Measurements from ENCODE around the gene C10orf90. TPM values are rescaled to one million over a fixed set of nuclear protein-coding genes. Genes with fewer than 3 reads are reported as not detected.

The C10orf90 gene
- total and polyA plus RNA-seq, 2 of the 8 experiments (the other 6 are each of a cell fraction or from before 2014, with no cell fraction given) = 0.21 TPM; not detected in 1

DNA sequence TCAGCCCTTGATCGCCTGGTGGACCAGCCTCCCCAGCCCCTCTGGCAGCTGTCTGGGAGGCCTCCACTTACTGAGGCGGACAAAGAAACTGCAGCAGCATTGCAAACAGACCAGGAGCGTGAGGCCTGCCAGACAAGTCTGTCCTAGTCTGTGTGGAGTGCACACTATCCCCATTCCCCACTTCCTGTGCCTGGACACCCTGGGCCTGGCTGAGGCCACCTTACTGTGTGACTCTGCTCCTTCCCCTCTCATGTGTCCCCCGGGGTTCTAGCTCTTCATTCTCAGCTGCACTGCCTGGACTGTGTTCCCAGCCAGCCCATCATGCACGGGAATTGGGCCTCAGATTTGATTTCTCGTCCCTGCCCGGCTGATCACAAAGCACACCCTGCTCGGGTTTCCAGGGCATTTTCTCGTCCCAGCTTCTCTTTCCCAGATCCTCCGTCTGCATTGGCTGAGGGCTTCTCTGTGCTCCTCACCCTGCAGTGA is 16.7 kb upstream of the C10orf90 start:
- H2AK5ac ChIP-seq (ENCODE audit: low read depth, low read length) = no peak overlapping the region
- FAIRE-seq (no peak), DNase-seq (ENCODE audit: low read depth in 1 of 2, low spot score in 2 of 2) (no peak)
- peak overlapping the region; percentile 80; the same call in 1 of the 2 replicates for H2BK12ac ChIP-seq (ENCODE audit: low read depth, low read length)
- no peak overlapping the region for H3K9ac ChIP-seq (replicated peaks in 1 of 4; ENCODE audit: extremely low read depth in 1 of 4, low read depth in 3 of 4, low read length in 3 of 4)
- whole genome bisulfite sequencing, 2 experiments (ENCODE audit: extremely low coverage in 1 of 2, insufficient coverage in 1 of 2, insufficient read length in 1 of 2, insufficient replicate concordance in 2 of 2, low coverage in 1 of 2, low lambda C conversion rate in 2 of 2, missing lambda C conversion rate in 1 of 2) = 63% methylated on average over 10 of the region's 10 CpGs; no CpG with 5 or more reads in 1 of the 2 experiments
- H3K27ac ChIP-seq (ENCODE audit: low read depth, low read length) = no peak overlapping the region
- H2BK5ac ChIP-seq (ENCODE audit: low read depth, low read length) = no peak overlapping the region; the same call in 1 of the 2 replicates
- POLR2A ChIA-PET (ENCODE audit: partially characterized antibody) = no interaction called here
- H2BK20ac ChIP-seq (ENCODE audit: low read length) = no peak overlapping the region
- H3K4ac ChIP-seq (replicated peaks; ENCODE audit: insufficient read length, low read depth, low read length) = no peak overlapping the region
- H3K9me3 ChIP-seq (ENCODE audit: insufficient read depth in 2 of 2, low read depth in 1 of 2, low read length in 1 of 2) = peaks cover 3 to 6% of the 10 kb centered on the region in 2 experiments; a peak in 3 of 4 replicates
- H2BK120ac ChIP-seq (replicated peaks; ENCODE audit: low read depth, low read length) = peak overlapping the region; percentile 79
- no peak overlapping the region for H3K4me3 ChIP-seq (ENCODE audit: extremely low read depth in 1 of 4, insufficient read depth in 2 of 4, low read depth in 3 of 4, low read length in 4 of 4)
- no peak overlapping the region for H3K14ac ChIP-seq (ENCODE audit: insufficient read length)
- peak overlapping the region; percentile 38 for H4K91ac ChIP-seq (replicated peaks; ENCODE audit: insufficient read length, low read length)
- no peaks in the 10 kb centered on the region for H3K79me2 ChIP-seq (ENCODE audit: control insufficient read depth in 1 of 2, insufficient read depth in 2 of 2, low read length in 2 of 2)
- H3K56ac ChIP-seq (replicated peaks; ENCODE audit: insufficient read length, low read depth, low read length) = no peak overlapping the region
- H3K23me2 ChIP-seq (ENCODE audit: low read depth, low read length) = no peaks in the 10 kb centered on the region; the same call in 1 of the 2 replicates
- H3K18ac ChIP-seq (ENCODE audit: extremely low read depth, low read length) = no peak overlapping the region; the same call in 1 of the 2 replicates
- H3K4me2 ChIP-seq (ENCODE audit: insufficient read depth in 1 of 2, low read depth in 2 of 2, low read length in 2 of 2) = peak overlapping the region in 1 of 2 experiments; percentile 14; a peak in 1 of 4 replicates
- 0 out of 2 replicates have a peak overlapping the region, but pooled peaks have one; percentile 72 for H2BK15ac ChIP-seq (ENCODE audit: low read length)
- H3K79me1 ChIP-seq (ENCODE audit: low read depth, low read length) = no peaks in the 10 kb centered on the region
- TF ChIP-seq MAFK (IDR thresholded peaks at IDR 0.05; ENCODE audit: low read depth, low read length) (no peak), EZH2 (IDR thresholded peaks at IDR 0.05; ENCODE audit: low read depth, low read length, severe bottlenecking) (no peak), SUZ12 (IDR thresholded peaks at IDR 0.05; ENCODE audit: low read length) (no peak), KDM4A (IDR thresholded peaks at IDR 0.05; ENCODE audit: low read depth, low read length, severe bottlenecking) (no peak), SIX5 (IDR thresholded peaks at IDR 0.05; ENCODE audit: low read depth, low read length) (no peak), RBBP5 (IDR thresholded peaks at IDR 0.05; ENCODE audit: borderline replicate concordance, low read depth, low read length) (no peak), SAP30 (IDR thresholded peaks at IDR 0.05; ENCODE audit: insufficient read depth, insufficient replicate concordance, low read length) (no peak), CBX5 (IDR thresholded peaks at IDR 0.05; ENCODE audit: low read depth, low read length) (no peak)
- TF ChIP-seq, protein P1, sequence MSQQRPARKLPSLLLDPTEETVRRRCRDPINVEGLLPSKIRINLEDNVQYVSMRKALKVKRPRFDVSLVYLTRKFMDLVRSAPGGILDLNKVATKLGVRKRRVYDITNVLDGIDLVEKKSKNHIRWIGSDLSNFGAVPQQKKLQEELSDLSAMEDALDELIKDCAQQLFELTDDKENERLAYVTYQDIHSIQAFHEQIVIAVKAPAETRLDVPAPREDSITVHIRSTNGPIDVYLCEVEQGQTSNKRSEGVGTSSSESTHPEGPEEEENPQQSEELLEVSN (IDR thresholded peaks at IDR 0.05) = no peak
- TF ChIP-seq, protein P2, sequence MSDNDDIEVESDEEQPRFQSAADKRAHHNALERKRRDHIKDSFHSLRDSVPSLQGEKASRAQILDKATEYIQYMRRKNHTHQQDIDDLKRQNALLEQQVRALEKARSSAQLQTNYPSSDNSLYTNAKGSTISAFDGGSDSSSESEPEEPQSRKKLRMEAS (IDR thresholded peaks at IDR 0.05) = no peak
- no peaks in the 10 kb centered on the region for H4K20me1 ChIP-seq (replicated peaks in 1 of 2; ENCODE audit: control insufficient read depth in 1 of 2, insufficient read depth in 2 of 2, low read length in 2 of 2)
- CTCF ChIA-PET (ENCODE audit: partially characterized antibody) = interaction anchor here (0.8 to 1.4 kb wide), 2 partner anchors 13 to 75 kb away, joined by 3 to 4 read pairs; no protein-coding TSS in a partner anchor
- no peaks in the 10 kb centered on the region for H3K27me3 ChIP-seq (replicated peaks in 1 of 4; ENCODE audit: control insufficient read depth in 3 of 4, extremely low read depth in 1 of 4, insufficient read depth in 3 of 4, low read length in 3 of 4)
- no peak overlapping the region for H3K23ac ChIP-seq (ENCODE audit: insufficient read length)
- no peak overlapping the region for H4K5ac ChIP-seq (ENCODE audit: insufficient read length, low read depth, low read length)
- H3K4me1 ChIP-seq (replicated peaks in 1 of 4; ENCODE audit: control insufficient read depth in 3 of 4, insufficient read depth in 4 of 4, low read length in 3 of 4) = peaks cover 0 to 10% (median 4%) of the 10 kb centered on the region in 4 experiments; a peak in 4 of 7 replicates
- H3K36me3 ChIP-seq (ENCODE audit: control insufficient read depth in 2 of 4, insufficient read depth in 4 of 4, low read length in 3 of 4) = no peaks in the 10 kb centered on the region
- H4K8ac ChIP-seq (ENCODE audit: extremely low read depth, insufficient read depth, low read length) = peak overlapping the region; percentile 87
- peak overlapping the region; percentile 97 for H2AFZ ChIP-seq (ENCODE audit: low read length)

Data from H1 (cell line).